Activated CD8-positive, alpha-beta memory T cell treated with anti-CD3 and anti-CD28 coated beads for 24 hours (primary cell): ENCODE measurements around the gene P4HA2.

ENCODE experiments used
- DNase-seq: peaks from one replicate; pipeline ENCODE4 v3.0.0-alpha.2; 2020

Gene P4HA2

DNA sequence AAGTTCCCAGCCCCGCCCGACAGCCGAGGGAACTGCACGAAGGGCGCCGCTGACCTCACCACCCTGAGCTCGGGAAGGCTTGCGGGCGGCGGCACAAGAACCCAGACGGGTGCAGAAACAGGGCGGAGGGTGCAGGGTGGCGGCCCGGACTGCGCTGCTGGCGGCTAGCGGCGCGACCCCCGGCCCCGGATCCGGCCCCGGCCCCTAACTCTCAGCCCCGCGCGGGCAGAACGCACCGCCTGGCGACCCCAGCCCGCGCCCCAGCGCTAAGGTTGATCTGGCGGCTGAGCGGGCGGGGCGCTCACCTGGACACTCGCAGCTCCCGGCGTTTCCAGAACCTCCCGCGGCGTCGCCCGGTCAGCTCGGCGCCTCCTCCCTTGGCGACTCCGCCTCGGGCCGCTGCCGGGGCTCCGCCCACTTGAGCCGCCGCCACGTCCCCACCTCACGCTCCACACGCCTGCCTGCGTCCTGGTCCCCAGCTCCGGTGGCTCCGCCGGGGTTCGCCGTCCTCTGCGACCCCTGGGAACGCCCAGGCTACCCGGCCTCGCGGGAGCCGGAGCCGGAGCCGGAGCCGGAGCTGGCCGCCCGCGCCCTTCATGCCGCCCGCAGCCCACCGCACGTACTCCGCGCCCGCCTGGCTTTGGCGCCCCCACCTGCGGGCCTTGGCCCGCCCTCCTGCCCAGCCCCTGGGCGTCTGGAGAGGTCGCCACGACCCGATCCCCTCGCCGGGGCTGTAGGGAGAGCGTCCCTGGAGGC lies at the start of gene P4HA2:
Gene P4HA2, minus strand, starts transcription at position 369 of the 756 bp plus-strand sequence. CDS start 9,227 bp downstream, outside the sequence.
- peak; percentile 75 for DNase-seq

DNA sequence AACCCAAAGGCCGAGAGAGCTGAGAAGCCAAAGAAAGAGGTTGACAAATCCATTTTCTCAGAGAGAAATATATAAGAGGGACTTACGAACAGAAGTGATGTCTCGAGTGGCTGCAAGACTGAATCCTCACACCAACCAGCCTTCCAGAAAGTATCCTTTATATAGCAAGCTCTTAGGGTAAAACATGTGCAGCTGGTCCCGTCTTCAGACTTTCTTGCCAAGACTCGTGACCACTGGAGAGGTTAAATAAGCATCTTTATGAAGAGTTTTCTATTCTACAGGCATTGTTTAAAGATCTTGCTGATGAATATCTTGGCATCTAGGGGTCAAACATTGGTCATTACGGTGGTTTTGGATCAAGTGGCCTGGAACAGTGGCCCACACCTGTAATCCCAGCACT lies 49.6 kb upstream of the P4HA2 start:
- DNase-seq: no peak

DNA sequence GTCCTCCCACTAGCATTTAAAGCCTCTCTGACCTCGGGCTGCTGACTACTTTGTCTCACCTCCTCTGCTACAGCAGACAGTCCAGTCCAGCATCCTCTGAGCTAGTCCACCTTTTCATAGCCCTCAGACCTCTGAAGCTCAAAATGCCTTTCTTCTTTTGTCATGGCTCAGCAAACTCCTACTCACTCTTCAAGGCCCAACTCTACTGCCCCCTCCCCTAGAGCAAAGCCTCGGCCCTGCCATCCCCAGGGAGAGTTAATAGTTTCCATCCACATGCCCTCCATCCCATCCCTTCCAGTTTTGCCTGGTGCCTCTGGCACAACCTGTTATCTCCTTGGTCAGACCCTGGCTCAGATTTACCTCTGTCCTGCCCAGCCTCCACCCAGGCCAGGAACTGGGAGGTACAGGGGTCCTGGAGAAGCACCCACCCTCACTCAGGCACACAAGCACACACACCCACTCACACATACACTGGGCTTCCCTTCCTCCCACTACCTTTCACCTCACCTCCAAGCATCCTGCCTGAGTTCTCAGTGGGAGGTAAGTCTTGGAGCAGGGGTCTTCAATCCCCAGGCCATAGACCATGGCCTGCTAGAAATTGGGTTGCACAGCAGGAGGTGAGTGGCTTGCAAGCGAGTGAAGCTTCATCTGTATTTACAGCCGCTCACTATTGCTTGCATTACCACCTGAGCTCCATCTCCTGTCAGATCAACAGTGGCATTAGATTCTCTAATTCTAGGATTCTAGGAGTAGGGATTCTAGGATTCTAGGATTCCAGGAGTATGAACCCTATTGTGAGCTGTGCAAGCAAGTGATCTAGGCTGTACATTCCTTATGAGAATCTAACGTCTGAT lies 47.9 kb upstream of the P4HA2 start:
- no peak for DNase-seq

DNA sequence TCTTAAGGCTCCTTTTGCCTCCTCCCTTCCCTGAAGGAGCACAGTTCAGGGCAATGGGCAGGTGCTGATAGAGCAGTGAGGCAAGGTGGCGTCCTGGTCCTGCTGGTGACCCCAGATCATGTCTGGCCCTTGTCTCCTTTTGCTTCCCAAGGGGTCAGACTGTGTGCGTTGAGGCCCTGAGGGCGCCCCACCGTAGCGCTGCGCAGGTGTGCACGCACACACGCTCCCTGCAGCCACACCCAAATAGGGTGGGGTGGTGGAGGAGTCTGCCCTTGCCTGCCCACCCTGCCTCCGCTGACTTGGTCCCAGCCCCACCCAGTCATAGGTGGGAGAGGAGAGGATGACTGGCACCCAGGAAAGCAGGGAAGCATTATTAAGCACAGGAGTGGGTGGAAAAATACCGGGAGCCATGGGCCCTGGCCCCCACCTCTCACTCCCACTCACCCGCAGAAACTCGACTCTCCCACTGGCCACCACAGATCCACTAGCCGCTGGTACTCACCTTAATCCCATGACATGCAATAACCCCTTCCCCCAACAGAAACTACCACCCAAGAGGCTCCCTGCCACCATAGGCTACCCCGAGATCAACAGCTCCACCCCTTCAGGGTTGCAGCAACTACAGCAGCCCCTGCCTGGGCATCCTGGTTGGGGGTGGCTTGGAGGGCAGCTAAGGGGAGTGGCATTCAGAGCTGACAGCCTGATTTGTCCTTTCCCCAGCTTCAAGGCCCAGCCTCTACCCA lies 46.6 kb upstream of the P4HA2 start:
- peak; percentile 53 for DNase-seq

DNA sequence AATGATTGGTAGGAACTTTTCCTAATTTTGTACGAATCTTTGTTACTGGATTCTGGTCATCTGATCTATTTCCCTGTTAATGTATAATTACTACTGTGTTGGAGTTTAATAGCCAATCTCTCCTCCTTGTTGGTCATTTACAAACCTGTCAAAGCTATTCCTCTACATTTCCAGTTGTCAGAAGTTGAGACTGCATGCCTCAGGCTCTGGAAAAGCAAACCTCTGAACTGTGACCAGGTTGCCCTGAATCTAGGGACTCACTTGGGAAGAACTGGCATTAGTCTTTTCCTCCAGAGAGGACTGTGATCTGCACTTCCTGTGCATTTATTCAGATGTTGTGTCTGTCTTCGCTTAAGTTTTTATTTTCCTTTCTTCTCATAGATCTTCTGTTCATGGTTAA lies 46.0 kb upstream of the P4HA2 start:
- peak; percentile 32 for DNase-seq

DNA sequence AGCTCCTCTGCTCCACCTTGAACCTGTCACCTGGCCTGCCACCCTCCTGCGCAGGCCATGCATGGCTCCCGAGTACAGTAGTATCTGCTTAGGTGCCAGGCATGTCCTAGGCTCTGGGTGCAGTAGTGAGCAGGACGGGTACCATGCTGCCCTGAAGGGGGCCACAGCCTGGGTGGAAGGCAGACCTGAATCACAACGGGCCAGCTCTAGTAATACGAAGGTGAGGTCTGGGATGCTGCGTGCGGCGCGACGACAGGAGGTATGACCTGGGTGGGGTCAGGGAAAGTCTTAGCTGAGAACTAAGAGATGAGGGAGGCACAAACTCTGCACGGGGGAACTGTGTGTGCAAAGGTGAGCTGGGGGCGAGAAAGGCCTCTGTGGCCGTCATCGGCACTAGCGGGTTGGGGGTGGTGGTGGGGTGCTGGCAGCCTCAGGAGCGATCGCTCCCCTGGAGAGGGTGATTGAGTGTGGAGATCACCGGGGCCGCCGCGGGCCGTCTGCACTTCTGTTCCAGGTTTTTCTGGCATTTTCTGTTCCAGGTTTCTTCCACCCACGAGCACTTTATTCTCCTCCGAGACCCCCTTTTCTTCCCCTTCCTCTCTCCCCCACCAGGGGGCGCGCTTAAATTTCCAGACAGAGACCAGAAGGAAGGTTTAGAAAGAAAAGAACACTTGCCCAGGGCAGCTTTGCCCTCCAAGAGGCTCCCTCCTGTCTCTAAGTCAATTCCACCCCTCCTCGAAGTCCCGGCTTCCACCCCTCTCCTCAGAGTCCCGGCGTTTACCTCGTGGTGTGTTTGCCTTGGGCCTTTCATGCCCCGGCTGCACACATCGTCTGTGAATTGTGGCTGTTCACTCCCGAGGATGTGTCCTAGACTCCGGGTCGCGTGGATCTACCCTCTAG lies 44.9 kb upstream of the P4HA2 start:
- DNase-seq: peak; percentile 92

DNA sequence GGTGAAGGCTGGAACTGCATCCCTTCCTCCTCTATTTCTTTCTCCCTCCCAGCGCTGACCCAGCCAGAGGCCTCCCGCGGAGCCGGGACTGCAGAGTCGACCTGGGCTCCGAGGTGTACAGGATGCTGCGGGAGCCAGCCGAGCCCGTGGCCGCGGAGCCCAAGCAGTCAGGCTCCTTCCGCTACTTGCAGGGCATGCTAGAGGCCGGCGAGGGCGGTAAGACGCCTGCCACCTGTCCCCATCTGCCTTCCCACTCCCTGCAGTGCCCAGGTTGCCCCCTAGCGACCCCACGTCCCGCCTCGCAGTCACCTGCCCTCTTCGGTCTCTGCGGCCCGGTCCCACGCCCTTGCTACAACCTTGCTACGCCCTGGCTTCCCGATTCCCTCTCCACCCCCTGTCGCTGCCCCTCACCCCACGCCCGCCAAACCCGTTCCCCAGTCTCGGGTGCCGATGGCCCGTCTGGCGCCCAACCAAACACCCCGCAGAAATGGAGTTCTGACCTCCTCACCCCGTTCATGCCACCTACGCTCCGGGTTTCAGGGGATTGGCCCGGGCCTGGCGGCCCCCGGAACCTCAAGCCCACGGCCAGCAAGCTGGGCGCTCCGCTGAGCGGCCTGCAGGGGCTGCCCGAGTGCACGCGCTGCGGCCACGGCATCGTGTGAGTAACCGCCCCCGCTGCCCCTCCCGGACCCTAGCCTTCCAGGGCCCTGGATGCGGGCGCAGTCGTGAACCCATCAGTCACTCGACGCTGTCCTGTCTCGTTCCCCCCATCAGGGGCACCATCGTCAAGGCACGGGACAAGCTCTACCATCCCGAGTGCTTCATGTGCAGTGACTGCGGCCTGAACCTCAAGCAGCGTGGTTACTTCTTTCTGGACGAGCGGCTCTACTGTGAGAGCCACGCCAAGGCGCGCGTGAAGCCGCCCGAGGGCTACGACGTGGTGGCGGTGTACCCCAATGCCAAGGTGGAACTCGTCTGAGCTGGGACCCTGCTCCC lies 43.9 kb upstream of the P4HA2 start:
- DNase-seq: peak; percentile 68

DNA sequence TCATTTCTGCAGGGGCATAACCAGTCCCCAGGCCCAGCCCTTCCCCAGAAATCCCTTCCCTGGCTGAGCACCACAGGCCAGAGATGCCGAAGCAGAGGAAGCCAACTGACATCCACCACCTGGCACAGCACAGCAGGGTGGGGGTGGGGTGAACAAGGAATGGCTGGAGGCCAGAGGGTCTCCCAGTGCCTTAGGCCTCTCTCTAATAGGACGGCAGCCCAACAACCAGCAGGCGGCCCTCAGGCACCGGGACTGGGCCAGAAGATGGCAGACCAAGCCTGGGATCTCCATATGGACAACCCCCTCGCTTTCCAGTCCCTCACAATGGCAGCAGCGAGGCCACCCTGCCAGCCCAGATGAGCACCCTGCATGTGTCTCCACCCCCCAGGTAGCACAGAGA lies 43.1 kb upstream of the P4HA2 start:
- DNase-seq: no peak

DNA sequence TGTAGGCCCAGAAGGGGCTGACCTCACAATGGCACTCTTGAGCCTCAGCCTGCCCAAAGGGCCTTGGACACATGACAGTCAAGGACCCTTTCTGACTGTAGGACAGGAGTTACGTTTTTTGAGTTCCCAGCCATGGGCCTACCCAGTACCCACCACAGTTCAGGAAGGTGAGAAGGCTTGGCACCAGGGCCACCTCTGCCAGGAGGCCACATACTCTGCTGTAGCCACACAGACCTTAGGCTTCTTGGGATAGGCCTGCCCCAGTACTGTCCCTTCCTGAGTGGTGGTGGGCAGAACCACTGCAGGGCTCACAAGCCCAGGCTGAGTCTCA lies 42.6 kb upstream of the P4HA2 start:
- DNase-seq: peak; percentile 56

DNA sequence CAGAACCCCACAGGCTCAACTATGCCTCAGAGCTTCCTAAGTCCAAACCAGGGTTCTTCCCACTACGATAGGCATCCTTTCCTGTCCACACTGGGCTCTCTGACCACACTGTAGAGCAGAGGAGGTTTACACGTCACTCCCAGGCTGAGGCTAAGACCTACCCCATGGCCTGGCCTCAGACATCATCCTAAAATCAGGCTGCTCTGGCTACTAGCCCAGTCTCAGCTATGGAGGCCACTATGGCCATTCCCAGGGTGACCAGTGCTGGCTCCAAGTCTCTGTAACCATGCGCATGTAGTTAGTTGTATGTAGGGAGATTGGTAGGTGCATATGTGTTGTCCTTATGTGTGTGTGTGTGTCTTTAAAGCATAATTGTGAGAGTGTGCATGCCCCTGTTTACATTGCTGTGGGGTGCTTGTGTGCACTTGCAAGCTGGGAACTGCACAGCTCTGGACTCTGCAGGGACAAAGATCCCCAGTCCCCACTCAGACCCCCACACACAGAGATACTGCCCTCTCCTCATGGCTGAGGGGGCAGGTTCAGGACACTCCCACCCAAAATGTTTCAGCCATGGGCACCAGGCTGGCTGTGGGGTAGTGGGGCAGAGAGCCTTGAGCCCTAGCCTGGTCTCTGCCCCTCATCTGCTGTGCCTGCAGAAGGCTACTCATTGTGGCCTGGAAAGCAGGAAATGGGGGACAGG lies 42.1 kb upstream of the P4HA2 start:
- peak; percentile 49 for DNase-seq

DNA sequence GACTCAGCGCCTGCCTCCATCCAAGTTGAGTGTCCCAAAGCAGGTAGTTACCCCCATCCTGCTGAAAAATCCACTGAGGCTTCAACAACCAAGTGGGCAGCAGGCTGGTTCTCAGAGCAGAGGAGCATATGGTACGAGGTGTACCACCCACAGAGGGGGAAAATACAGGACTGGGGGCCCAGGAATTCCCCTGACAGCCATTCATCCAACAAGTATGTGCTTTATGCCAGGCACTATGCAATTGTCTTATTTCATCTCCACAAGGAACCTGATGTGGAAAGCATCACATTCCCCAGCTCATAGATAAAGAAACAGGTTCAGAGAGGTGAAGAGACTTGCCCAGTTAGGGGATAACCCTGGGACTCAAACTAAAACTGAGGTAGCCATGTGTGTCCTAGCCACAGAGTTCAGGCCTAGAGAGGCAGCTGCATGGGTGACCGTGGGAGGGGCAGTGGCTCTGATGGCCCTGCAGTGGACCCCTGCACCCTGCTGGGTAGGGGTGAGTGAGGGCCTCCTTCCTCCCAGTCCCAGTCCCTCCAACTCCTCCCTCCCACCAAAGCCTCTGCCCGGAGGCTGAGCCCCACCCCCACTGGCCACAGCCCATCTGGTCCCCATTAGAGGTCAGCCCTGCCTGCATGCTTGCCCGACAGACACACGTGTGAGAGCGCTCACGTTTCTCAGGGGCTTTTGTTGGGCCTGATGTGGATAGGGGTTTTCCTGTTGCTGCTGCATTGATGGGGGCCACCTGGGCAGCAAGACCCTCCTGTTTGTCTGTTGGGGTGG lies 41.3 kb upstream of the P4HA2 start:
- DNase-seq: peak; percentile 54

DNA sequence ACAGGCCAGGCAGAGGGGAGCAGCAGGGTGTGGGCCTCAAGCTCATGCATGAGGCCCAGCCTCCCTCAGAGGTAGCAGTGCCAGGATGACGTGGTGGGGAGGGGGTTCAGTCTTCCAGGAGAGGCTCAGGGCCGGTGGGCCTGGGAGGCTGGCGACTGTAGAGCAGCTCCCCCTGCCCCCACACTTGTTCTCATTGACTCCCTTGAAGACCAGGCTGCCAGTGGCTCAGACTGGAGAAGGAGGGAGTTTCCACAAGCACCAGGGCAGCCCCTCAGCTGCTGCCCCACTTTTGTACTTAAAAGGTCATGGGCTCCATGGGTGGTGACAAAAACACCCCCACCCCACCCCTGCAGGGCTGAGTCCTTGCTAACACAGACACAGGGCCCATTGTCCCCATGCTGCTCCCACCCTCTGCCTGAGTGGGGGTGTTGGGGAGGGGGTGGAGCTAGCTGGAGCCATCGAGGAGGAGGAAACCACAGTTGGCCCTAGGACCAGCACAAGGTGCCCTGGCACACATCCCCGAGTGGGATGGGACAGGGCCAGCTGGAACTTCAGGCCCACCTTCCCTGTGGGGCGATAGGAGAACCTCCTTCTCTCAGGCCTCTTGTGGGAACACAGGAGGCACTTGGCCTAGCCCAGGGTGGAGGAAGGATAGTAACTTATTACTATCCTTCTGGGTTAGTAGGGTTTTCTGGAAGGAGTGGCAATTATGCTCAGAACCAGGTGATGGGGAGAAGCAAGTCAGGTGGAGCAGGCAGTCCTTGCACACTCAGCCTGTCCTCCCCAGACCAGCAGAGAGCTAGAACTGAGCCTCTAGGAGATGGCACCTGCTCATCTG lies 40.5 kb upstream of the P4HA2 start:
- DNase-seq: peak; percentile 52

DNA sequence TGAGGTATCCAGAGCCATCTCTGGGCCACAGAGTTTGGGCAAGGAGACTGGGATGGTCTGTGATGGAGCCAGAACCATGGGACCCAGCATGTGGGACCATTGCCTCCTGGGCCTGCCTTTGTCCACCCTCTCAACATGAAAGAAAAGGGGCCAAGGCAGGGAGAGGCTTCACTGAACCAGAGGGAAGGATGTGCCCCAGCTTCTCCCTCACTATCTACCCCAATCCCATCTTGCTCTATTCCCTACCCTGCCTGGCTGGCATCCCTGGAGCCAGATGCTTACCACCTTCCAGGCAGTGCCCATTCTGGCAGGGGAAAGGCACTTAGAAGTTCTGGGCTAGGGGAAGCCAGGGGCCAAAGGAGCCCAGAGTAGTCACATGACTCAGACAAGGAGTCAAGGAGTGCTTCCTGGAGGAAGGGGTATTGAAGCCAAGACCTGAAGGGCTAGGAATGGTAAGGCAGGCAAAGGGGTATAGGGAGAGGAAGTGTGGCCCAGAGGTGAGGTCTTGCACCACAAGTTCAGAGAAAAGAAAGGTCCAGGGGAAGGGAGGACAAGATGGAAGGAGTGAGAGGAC lies 39.6 kb upstream of the P4HA2 start:
- DNase-seq: peak; percentile 49

DNA sequence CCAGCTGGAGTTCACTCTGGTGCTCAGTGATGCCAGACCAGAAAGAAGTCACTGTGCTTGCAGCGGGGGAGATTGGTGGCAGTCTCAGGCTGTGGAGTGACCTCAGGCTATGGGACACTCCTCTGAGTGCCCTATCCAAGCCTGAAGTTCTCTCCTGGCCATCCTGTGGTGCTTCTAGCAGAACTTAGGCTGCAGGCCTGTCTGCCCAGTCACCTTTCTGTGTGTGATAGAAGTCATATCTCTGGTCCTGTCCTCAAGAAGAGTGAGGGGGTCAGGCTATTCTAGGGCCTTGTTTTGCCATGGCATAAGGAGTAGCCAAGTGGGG lies 39.1 kb upstream of the P4HA2 start:
- peak; percentile 48 for DNase-seq

DNA sequence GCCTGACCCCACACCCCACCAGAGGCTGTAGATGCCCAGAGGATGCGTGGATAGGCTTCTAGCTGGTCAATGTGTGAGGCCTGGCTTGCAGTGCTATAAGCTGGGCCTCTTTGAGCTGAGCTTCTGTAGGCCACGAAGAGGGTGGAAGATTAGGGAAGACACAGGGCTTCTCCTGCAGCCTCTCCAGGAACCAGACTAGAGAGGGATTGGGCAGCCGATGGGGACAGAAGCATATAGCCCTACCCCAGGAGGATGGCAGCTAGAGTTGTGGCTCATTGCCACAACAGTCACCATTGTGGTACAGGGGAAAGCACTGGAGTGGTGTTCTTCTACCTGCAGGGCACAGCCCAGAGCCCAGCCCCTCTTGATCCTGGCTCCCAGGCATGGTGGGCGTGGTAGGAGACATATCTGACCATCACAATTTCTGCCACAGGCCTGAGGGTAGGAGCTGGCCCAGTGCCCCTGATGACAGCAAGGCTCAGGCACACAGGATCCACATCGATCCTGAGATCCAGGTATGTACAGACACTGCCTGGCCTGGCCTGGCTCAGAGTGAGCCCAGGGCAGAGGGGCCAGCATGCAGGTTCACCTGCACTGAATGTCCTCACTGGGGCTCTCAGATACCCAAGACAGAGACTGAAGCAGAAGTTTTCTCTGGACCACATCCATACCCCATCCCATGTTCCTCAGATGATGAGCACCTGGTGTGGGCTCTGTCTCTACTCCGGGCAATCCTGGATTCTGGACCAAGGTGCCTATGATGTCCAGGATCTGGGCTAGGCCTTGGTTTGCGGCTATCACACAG lies 38.6 kb upstream of the P4HA2 start:
- peak; percentile 58 for DNase-seq

DNA sequence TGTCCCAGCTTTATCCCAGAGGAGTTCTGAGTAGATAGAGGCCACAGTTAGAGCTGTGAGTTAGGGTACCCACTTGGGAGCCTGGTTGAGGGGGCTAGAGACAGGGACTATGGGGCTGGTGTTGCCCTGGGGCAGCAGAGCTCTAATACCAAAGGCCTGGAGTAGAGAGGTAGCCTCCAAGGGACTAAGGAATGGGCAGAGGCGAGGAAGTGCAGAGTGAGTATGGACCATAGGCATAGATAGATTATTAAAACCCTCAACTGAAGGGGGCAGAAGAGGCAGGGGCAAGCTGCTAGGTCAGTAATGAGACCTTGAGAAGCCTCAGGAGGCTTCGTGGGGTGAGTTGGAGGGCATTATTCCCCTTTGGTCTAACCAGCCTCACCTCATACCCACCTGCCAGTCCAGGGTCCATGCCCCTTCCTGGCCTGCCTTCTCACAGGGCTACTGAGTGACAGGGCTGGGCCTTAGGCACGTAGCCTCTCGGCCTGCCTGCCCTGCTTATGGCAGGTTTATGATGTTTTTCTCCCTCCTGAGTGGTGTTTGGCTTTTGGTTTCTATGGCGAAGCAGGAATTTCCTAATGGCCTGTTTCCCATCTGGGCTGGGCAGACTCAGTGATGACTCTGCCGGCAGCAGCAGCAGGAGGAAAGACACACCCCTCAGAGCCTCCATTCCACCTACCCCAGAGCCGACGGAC lies 37.8 kb upstream of the P4HA2 start:
- DNase-seq: peak; percentile 54
